ENCODE measurements around the gene TRERF1.

DNA sequence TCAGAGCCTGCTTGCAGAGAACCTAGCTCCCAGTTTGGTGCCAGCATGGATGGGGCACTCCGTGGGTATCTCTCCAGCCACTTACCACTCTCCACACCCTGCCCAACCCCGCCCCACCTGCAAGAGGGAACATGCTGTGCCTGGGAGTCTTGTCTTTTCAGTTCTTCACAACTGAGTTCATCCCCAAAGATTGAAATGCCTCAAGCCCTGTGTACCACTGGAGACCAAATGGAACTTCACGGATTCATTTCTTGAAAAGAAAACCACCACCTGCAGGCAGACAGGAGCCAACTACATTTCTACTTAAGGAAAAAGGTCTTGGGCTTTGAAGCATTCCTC, 50.1 kb downstream of the TRERF1 start:
- TF ChIP-seq POLR2A (IDR thresholded peaks at IDR 0.05) (no peak), CTCF (IDR thresholded peaks at IDR 0.05) (no peak)

All from testis (tissue), 2 donors.